Dermis blood vessel endothelial cell (primary cell): Measurements from ENCODE around the gene SCAF1. TPM values are rescaled to one million over a fixed set of nuclear protein-coding genes. Genes with fewer than 3 reads are reported as not detected.

Experiments
- DNase-seq: peaks from one replicate; pipeline ENCODE4 v3.0.0; 2010
- total RNA-seq: library from RNA; depleted of rRNA; stranded (reverse); fragments of >200 nt; gene quantifications from 2 replicates; pipeline ENCODE4 v1.2.3, GENCODE V29; 2014

The SCAF1 gene
- total RNA-seq, 1 donor from 2014 or later = 11.9 TPM

GRCh38 chr19:49667473-49667872 lies 25.5 kb downstream of the SCAF1 start:
- DNase-seq = no peak

- no peak for DNase-seq
Observed at GRCh38 chr19:49669516-49669915, 27.5 kb downstream of the SCAF1 start.

GRCh38 chr19:49672131-49672919 lies 30.3 kb downstream of the SCAF1 start:
- peak; percentile 87 for DNase-seq

- peak; percentile 95 for DNase-seq
Observed at GRCh38 chr19:49676136-49676783, 34.3 kb downstream of the SCAF1 start.

GRCh38 chr19:49676784-49677230 lies 34.8 kb downstream of the SCAF1 start:
- peak; percentile 100 for DNase-seq

GRCh38 chr19:49677231-49677900 lies 35.4 kb downstream of the SCAF1 start, which contains the start of gene PRMT1:
Gene PRMT1, plus strand, starts transcription at chr19:49677271. Its CDS starts 10 bp downstream, at chr19:49677281.
- peak; percentile 57 for DNase-seq

GRCh38 chr19:49677901-49678674 lies 36.1 kb downstream of the SCAF1 start:
- DNase-seq = peak; percentile 80

GRCh38 chr19:49678985-49679770 lies 37.2 kb downstream of the SCAF1 start:
- DNase-seq = no peak

- DNase-seq = no peak
Observed at GRCh38 chr19:49679771-49680413, 37.9 kb downstream of the SCAF1 start.

GRCh38 chr19:49680421-49681351 lies 38.7 kb downstream of the SCAF1 start:
- peak; percentile 92 for DNase-seq

- no peak for DNase-seq
Observed at GRCh38 chr19:49681830-49682229, 39.8 kb downstream of the SCAF1 start.

- DNase-seq = no peak
Observed at GRCh38 chr19:49682274-49682673, 40.3 kb downstream of the SCAF1 start.

GRCh38 chr19:49683814-49684250 lies 41.8 kb downstream of the SCAF1 start:
- no peak for DNase-seq

- DNase-seq = peak; percentile 47
Observed at GRCh38 chr19:49684251-49684982, 42.4 kb downstream of the SCAF1 start.

- no peak for DNase-seq
Observed at GRCh38 chr19:49684983-49685553, 43.1 kb downstream of the SCAF1 start.

GRCh38 chr19:49685845-49686332 lies 43.9 kb downstream of the SCAF1 start:
- no peak for DNase-seq

- DNase-seq = no peak
Observed at GRCh38 chr19:49686503-49687088, 44.6 kb downstream of the SCAF1 start.

- DNase-seq = no peak
Observed at GRCh38 chr19:49687150-49687549, 45.1 kb downstream of the SCAF1 start.
